ENCODE results near the gene GABRB1. TPM values are rescaled to one million over a fixed set of nuclear protein-coding genes. Genes with fewer than 3 reads are reported as not detected.

GABRB1 gene
- total and polyA plus RNA-seq, 2 experiments from 2014 or later, result 0.42 to 1.1 TPM

DNA sequence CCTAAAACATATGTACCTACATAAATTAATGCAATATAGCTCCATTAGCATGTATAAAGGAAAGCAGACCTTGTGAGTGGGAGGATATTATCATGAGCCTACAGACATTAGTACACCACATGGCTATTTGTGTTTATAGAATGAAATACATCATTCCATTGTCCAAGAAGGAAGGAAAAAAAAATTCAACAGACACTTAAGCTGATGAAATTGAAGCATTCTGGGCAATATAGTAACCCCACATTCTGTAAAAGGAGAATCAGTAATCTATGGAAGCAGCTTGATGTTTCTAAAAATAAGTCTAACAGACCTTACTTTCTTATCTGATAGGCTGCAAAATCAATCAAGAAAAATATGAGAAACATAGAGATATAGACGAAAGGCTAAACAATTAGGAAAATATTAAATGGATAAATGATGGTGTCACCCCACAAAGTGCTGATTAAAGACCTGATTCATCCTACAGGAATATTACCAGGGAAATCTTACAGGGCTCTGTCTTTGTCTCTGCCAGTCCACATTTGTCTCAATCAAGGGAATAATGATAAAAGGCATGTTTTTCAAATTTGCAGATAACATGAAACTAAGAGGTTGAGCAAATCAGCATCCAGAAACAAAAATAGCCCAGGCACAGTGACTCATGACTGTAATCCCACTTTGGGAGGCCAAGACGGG, 355.3 kb downstream of the GABRB1 start:
- Histone ChIP-seq H3K4me3 (no peak overlapping the region), H3K9me3 (ENCODE audit: low read depth) (no peaks in the 10 kb centered on the region), H3K27ac (no peak overlapping the region), H3K4me1 (ENCODE audit: low read depth) (no peaks in the 10 kb centered on the region), H3K27me3 (no peaks in the 10 kb centered on the region), H3K36me3 (no peaks in the 10 kb centered on the region)
- TF ChIP-seq, protein P1, sequence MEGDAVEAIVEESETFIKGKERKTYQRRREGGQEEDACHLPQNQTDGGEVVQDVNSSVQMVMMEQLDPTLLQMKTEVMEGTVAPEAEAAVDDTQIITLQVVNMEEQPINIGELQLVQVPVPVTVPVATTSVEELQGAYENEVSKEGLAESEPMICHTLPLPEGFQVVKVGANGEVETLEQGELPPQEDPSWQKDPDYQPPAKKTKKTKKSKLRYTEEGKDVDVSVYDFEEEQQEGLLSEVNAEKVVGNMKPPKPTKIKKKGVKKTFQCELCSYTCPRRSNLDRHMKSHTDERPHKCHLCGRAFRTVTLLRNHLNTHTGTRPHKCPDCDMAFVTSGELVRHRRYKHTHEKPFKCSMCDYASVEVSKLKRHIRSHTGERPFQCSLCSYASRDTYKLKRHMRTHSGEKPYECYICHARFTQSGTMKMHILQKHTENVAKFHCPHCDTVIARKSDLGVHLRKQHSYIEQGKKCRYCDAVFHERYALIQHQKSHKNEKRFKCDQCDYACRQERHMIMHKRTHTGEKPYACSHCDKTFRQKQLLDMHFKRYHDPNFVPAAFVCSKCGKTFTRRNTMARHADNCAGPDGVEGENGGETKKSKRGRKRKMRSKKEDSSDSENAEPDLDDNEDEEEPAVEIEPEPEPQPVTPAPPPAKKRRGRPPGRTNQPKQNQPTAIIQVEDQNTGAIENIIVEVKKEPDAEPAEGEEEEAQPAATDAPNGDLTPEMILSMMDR (IDR thresholded peaks at IDR 0.05; ENCODE audit: low read depth, low read length), result no peak
- DNase-seq (ENCODE audit: low read depth in 1 of 2, low spot score in 1 of 2), result no peak

DNA sequence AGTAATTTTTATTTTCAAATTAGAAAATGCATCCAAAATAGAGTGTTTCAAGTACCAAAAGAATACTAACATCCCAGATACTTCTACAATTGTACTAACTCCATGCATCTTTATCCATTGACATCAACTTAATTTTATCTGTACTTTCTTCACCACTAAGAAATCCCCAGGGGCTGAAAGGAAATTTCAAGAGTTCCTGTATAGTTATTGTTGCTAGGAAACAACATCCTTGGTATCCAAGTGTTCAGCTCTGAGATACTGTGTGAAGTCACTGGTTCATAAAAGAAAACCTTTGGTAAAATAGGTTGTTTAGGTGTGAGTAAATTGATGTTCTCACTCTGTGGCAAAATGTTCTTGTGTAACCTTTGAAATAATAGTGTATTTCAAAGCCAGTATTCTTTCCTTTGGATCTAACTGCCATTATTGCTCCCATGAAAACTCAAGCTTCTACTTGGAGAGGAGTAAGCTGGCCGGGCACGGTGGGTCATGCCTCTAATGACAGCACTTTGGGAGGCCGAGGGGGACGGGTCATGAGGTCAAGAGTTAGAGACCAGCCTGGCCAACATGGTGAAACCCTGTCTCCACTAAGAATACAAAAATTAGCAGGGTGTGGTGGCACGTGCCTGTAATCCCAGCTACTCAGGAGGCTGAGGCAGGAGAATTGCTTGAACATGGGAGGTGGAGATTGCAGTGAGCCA, 359.2 kb downstream of the GABRB1 start:
- TF ChIP-seq, protein P1 (IDR thresholded peaks at IDR 0.05; ENCODE audit: low read depth, low read length), result no peak
- no peaks in the 10 kb centered on the region for H3K4me1 ChIP-seq (ENCODE audit: low read depth)
- no peaks in the 10 kb centered on the region for H3K9me3 ChIP-seq (ENCODE audit: low read depth)
- no peaks in the 10 kb centered on the region for H3K36me3 ChIP-seq
- no peaks in the 10 kb centered on the region for H3K27me3 ChIP-seq
- H3K4me3 ChIP-seq, result no peak overlapping the region
- no peak overlapping the region for H3K27ac ChIP-seq
- peak in 1 of 2 donors; percentile 20 for DNase-seq (ENCODE audit: low read depth in 1 of 2, low spot score in 1 of 2)

DNA sequence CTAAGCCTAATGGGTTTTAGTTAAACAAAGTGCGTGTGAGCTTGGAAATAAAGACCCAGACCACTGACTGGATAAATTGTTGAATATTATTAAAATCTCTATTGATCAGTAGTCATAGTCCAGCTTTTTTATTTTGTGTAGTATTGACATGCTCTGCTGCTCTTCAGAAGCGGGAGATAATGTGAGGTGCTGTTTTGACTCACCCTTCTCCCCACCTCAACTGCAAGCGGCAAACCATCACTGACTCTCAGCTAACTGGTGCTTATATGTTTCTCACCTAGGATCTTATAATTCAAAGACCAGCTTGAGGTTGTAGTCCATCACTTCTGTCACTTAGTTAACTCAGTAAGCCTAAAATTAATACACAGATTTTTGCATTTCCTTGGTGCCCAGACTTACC, 359.9 kb downstream of the GABRB1 start:
- Histone ChIP-seq H3K36me3 (no peaks in the 10 kb centered on the region), H3K27me3 (no peaks in the 10 kb centered on the region), H3K4me1 (ENCODE audit: low read depth) (no peaks in the 10 kb centered on the region), H3K27ac (no peak overlapping the region), H3K9me3 (ENCODE audit: low read depth) (no peaks in the 10 kb centered on the region), H3K4me3 (no peak overlapping the region)
- TF ChIP-seq, protein P1 (IDR thresholded peaks at IDR 0.05; ENCODE audit: low read depth, low read length), result no peak
- no peak for DNase-seq (ENCODE audit: low read depth in 1 of 2, low spot score in 1 of 2)

DNA sequence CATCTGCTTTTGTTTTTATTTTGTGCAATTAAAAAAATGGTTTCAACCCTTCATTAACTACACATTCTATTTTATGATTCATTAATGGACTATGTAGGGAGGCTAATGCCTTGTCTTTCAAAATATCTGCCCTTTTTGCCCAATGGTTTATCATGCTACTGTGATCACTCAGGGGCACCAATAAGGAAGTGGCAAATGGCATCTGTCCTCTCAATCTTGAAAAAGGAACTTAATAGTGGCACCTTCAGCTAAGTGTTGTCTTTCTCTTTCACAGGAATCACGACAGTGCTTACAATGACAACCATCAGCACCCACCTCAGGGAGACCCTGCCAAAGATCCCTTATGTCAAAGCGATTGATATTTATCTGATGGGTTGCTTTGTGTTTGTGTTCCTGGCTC, 375.0 kb downstream of the GABRB1 start:
- Histone ChIP-seq H3K27me3 (no peaks in the 10 kb centered on the region), H3K9me3 (ENCODE audit: low read depth) (no peaks in the 10 kb centered on the region), H3K27ac (no peak overlapping the region), H3K4me1 (ENCODE audit: low read depth) (no peaks in the 10 kb centered on the region), H3K4me3 (no peak overlapping the region), H3K36me3 (no peaks in the 10 kb centered on the region)
- TF ChIP-seq, protein P1 (IDR thresholded peaks at IDR 0.05; ENCODE audit: low read depth, low read length), result no peak
- no peak for DNase-seq (ENCODE audit: low read depth in 1 of 2, low spot score in 1 of 2)

DNA sequence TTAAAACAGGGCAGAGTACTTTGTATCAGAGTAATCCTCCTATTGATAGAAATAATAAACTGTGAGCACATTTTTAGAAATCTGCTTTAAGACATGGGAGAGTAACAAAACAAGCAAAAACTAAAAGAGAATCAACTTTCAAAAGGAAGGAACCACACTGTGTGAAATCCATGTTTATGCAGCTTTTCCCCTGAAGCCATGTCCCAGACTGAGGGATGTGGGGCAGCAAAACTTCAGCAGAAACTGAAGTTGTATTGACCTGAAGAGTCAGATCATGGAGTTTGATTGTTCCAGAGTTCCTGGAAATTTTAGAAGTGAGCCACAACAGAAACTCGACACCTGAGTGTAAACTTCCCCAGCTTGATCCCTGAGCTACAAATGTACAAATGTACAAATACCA, 378.9 kb downstream of the GABRB1 start:
- no peaks in the 10 kb centered on the region for H3K36me3 ChIP-seq
- no peaks in the 10 kb centered on the region for H3K27me3 ChIP-seq
- H3K9me3 ChIP-seq (ENCODE audit: low read depth), result no peaks in the 10 kb centered on the region
- TF ChIP-seq, protein P1 (IDR thresholded peaks at IDR 0.05; ENCODE audit: low read depth, low read length), result no peak
- H3K4me1 ChIP-seq (ENCODE audit: low read depth), result no peaks in the 10 kb centered on the region
- DNase-seq (ENCODE audit: low read depth in 1 of 2, low spot score in 1 of 2), result no peak
- H3K27ac ChIP-seq, result no peak overlapping the region
- no peak overlapping the region for H3K4me3 ChIP-seq

Measured in cardiac muscle cell (in vitro differentiated cells and primary cell).